Thoracic aorta (tissue), 2 donors: ENCODE results near the gene SFMBT2. TPM values are rescaled to one million over a fixed set of nuclear protein-coding genes. Genes with fewer than 3 reads are reported as not detected.

Experiments
- ATAC-seq: fragments of 150-250 bp; one replicate; pipeline ENCODE4 v1.8.0; 2017; ENCODE audit warnings: low read depth; ENCODE audit not compliant: insufficient number of reproducible peaks, low FRiP score
- DNase-seq: peaks from one replicate; pipeline ENCODE4 v3.0.0-alpha.2; 2020; ENCODE audit warnings: low spot score
- H3K27ac ChIP-seq, 2 donors: fragments of 200-600 bp; sonication (generic); 1 replicate in 1 of 2; 2 replicates in 1 of 2; pipeline ENCODE4 v1.5.1; 2016; ENCODE audit warnings: mild to moderate bottlenecking in 2 of 2, moderate library complexity in 2 of 2
- H3K27me3 ChIP-seq: fragments of 200-600 bp; sonication (generic); replicated peaks from 2 replicates; pipeline ENCODE4 v1.6.0; 2016; ENCODE audit warnings: mild to moderate bottlenecking; ENCODE audit not compliant: insufficient read depth
- H3K36me3 ChIP-seq: fragments of 200-600 bp; sonication (generic); one replicate; pipeline ENCODE4 v1.5.1; 2016
- H3K4me1 ChIP-seq, 2 donors: fragments of 200-600 bp; sonication (generic); 1 replicate in 1 of 2; 2 replicates in 1 of 2; pipeline versions ENCODE4 v1.5.1 to v1.6.0; 2016; ENCODE audit warnings: low read depth in 2 of 2, mild to moderate bottlenecking in 1 of 2; ENCODE audit not compliant: control insufficient read depth in 1 of 2
- H3K4me3 ChIP-seq: fragments of 200-600 bp; sonication (generic); 2 replicates; pipeline ENCODE4 v1.5.1; 2016; ENCODE audit warnings: mild to moderate bottlenecking
- H3K9me3 ChIP-seq: fragments of 200-600 bp; sonication (generic); 2 replicates; pipeline ENCODE4 v1.5.1; 2016
- total RNA-seq, 2 donors: library from RNA; depleted of rRNA; stranded (reverse); fragments of >200 nt; gene quantifications; one replicate each; pipeline versions ENCODE4 v1.1.0 to v1.2.3, GENCODE V29; 2016
- TF ChIP-seq, protein P1 (sequence below): fragments of 200-600 bp; sonication (generic); IDR thresholded peaks from one replicate; pipeline ENCODE4 v1.5.1; 2019; ENCODE audit warnings: antibody characterized with exemption

SFMBT2 gene
- total RNA-seq, 2 donors from 2014 or later: 8.5 to 9.0 TPM

DNA sequence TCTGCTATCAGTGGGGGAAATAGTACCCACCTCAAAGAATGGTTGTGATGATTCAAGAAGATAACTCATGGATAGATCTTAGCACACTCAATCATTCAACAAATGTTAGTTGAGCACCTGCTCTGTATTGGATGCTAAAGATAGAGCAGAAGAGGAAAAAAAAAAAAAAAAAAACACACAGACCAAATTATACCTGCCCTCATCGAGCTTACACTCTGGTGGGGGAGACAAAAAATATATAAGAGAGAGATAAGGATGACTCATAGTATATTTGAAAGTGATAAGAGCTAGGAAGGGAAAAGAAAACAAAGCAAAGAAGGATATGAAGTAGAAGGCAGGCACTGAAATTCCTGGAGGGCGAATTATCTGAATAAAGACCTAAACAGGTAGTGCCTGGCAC lies 258.5 kb downstream of the SFMBT2 start:
- TF ChIP-seq, protein P1, sequence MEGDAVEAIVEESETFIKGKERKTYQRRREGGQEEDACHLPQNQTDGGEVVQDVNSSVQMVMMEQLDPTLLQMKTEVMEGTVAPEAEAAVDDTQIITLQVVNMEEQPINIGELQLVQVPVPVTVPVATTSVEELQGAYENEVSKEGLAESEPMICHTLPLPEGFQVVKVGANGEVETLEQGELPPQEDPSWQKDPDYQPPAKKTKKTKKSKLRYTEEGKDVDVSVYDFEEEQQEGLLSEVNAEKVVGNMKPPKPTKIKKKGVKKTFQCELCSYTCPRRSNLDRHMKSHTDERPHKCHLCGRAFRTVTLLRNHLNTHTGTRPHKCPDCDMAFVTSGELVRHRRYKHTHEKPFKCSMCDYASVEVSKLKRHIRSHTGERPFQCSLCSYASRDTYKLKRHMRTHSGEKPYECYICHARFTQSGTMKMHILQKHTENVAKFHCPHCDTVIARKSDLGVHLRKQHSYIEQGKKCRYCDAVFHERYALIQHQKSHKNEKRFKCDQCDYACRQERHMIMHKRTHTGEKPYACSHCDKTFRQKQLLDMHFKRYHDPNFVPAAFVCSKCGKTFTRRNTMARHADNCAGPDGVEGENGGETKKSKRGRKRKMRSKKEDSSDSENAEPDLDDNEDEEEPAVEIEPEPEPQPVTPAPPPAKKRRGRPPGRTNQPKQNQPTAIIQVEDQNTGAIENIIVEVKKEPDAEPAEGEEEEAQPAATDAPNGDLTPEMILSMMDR: no peak
- H3K27ac ChIP-seq: no peak overlapping the region
- H3K36me3 ChIP-seq: no peaks in the 10 kb centered on the region

DNA sequence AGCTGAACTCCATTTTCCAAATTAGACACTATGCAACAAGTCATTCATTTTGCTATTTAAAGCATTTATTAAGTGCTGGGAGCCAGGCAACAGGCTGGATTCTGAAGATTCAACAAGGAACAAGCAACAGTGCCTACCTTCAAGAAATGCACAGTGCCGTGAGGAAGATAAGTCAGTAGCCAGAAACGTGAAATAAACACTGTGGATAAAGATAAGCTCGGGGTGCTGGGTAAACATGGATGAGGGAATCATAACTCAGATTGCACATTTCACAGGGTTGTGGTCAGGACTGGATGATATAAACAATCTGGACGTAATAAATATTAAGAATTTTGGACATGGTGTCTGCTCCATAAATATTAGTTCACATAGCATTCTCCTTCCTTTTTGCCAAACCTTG lies 259.3 kb downstream of the SFMBT2 start:
- Histone ChIP-seq H3K36me3 (no peaks in the 10 kb centered on the region), H3K4me3 (no peak overlapping the region), H3K4me1 (no peaks in the 10 kb centered on the region), H3K27ac (no peak overlapping the region), H3K27me3 (no peaks in the 10 kb centered on the region), H3K9me3 (no peaks in the 10 kb centered on the region)
- DNase-seq: no peak
- TF ChIP-seq, protein P1: no peak
- ATAC-seq: no peak

More for the DNA sequence above, 258.5 kb downstream of the SFMBT2 start:
- Histone ChIP-seq H3K9me3 (no peaks in the 10 kb centered on the region), H3K27me3 (no peaks in the 10 kb centered on the region), H3K4me1 (no peaks in the 10 kb centered on the region), H3K4me3 (no peak overlapping the region)
- ATAC-seq (no peak), DNase-seq (no peak)

DNA sequence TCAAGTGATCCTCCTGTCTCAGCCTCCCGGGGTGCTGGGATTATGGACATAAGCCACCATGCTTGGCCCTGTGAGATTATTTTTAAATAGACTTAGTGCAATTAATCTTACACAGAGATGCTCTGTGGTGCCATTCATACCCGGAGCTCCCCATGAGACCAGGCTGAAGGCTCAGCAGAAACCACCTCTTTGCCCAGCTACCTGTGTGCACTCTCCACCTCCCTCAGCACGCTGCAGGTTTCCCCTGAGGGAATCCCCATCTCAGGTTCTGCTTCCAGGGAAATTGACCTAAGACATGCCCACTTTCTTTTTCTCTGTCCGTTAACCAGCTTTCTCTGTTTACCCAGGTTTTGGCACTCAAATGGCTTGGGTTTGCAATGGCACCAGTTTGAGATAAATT lies 260.5 kb downstream of the SFMBT2 start:
- H3K4me1 ChIP-seq: no peaks in the 10 kb centered on the region
- no peak for ATAC-seq
- TF ChIP-seq, protein P1: no peak
- no peak for DNase-seq
- H3K4me3 ChIP-seq: no peak overlapping the region
- no peaks in the 10 kb centered on the region for H3K9me3 ChIP-seq
- no peaks in the 10 kb centered on the region for H3K27me3 ChIP-seq
- no peaks in the 10 kb centered on the region for H3K36me3 ChIP-seq
- H3K27ac ChIP-seq: no peak overlapping the region

DNA sequence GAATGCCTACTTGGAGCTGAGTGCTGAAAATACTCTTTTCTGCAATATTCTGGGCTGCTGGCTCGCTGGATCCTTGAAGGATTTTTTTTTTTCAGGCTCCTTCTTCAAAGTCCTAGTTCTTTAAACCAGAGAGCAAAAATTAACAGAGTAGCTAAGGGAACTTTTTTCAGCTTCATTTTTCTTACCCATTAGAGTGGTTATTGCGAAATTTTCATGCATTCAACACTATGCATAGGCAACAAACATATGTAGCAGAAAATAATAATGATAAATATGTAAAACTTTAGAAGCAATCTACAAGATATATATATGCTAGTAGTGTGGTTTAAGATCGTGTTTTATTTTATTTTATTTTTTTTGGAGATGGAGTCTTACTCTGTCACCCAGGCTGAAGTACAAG lies 264.6 kb downstream of the SFMBT2 start:
- DNase-seq: no peak
- Histone ChIP-seq H3K27ac (no peak overlapping the region), H3K9me3 (no peaks in the 10 kb centered on the region), H3K36me3 (no peaks in the 10 kb centered on the region), H3K27me3 (no peaks in the 10 kb centered on the region), H3K4me1 (no peaks in the 10 kb centered on the region), H3K4me3 (no peak overlapping the region)
- TF ChIP-seq, protein P1: no peak
- ATAC-seq: no peak

DNA sequence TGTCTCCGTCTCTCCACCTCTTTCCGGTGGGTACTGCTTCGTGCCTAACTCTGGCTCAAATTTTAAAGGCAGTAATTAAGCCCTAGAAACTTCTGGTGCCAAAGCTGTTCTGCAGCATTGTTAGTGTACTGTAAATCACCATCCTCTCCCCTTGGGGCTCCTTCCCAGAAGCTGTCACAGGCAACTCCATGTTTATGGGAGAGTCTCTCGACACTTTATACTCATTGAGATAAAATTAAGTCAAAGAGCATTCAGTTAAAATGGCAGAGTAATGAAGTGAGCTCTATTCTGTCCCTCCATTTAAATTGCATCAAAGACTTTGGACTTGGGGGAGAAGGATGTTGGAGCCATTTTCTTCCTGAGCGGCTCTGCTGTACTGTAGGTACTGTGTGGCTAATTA lies 274.8 kb downstream of the SFMBT2 start:
- Histone ChIP-seq H3K4me1 (no peaks in the 10 kb centered on the region), H3K27me3 (no peaks in the 10 kb centered on the region), H3K4me3 (no peak overlapping the region), H3K27ac (no peak overlapping the region), H3K9me3 (no peaks in the 10 kb centered on the region), H3K36me3 (no peaks in the 10 kb centered on the region)
- TF ChIP-seq, protein P1: no peak
- DNase-seq: no peak
- ATAC-seq: no peak
